HepG2 (cell line): ENCODE measurements around the gene GFRA1. TPM values are rescaled to one million over a fixed set of nuclear protein-coding genes. Genes with fewer than 3 reads are reported as not detected.

Experiments
- ATAC-seq: fragments of 200-7000 bp; cut with Tn5 transposase; 3 replicates; pipeline ENCODE4 v1.9.1; 2020; ENCODE audit warnings: mild to moderate bottlenecking, moderate library complexity
- BruUV-seq: library from RNA; stranded (reverse); fragments of 400-500 nt; replicated peaks from 2 replicates; lab custom pipeline; 2021; lab: Mats Ljungman, UMichigan
- CTCF ChIA-PET: fragments of 300-600 bp; formaldehyde crosslinking; extraction: SDS; loops from one replicate; lab custom pipeline; 2021; ENCODE audit warnings: low total read pairs, inconsistent platforms, low intra/inter-chr PET ratio; lab: Yijun Ruan, JAX
- POLR2A ChIA-PET: fragments of 350-600 bp; sonication (Branson Sonifier 250); formaldehyde crosslinking; loops from one replicate; lab custom pipeline; 2020; ENCODE audit warnings: antibody characterized with exemption, inconsistent platforms; lab: Yijun Ruan, JAX
- DNase-seq: peaks from one replicate; pipeline ENCODE4 v3.0.0-alpha.2; 2015; ENCODE audit warnings: low spot score
- FAIRE-seq: peaks from 3 replicates; lab custom pipeline; 2011; peaks lifted over from hg19 to GRCh38; lab: Jason Lieb, UNC
- H2AFZ ChIP-seq: one replicate; pipeline ENCODE4 v1.6.1; 2011; ENCODE audit warnings: low read length, inconsistent platforms
- H3K27ac ChIP-seq: fragments of 300-600 bp; 3 replicates; pipeline ENCODE4 v1.8.0; 2011; ENCODE audit warnings: mixed run types, mild to moderate bottlenecking, mixed read lengths, low read length, inconsistent platforms; ENCODE audit not compliant: insufficient read depth; ENCODE audit errors: extremely low read length
- H3K27me3 ChIP-seq, 2 experiments: fragments of 200-600 bp in 1 of 2; 2 replicates in 1 of 2; 3 replicates in 1 of 2; pipeline versions ENCODE4 v1.6.0 to v1.8.0; 2011; ENCODE audit warnings: low read length in 2 of 2, mild to moderate bottlenecking in 2 of 2, moderate library complexity in 2 of 2, inconsistent platforms in 1 of 2; ENCODE audit not compliant: insufficient read depth in 2 of 2, control insufficient read depth in 1 of 2
- H3K36me3 ChIP-seq, 2 experiments: fragments of 200-600 bp in 1 of 2; replicated peaks in 1 of 2; 2 replicates in 1 of 2; 3 replicates in 1 of 2; pipeline versions ENCODE4 v1.5.1 to v1.8.0; 2011; ENCODE audit warnings: low read length in 2 of 2, inconsistent platforms in 1 of 2; ENCODE audit not compliant: insufficient read depth in 2 of 2, control insufficient read depth in 1 of 2
- H3K4me1 ChIP-seq: 2 replicates; pipeline ENCODE4 v1.5.1; 2012; ENCODE audit warnings: low read length, inconsistent platforms; ENCODE audit not compliant: insufficient read depth
- H3K4me2 ChIP-seq: 2 replicates; pipeline ENCODE4 v1.6.0; 2011; ENCODE audit warnings: low read depth, low read length, inconsistent platforms
- H3K4me3 ChIP-seq, 3 experiments: fragments of 200-600 bp in 1 of 3; sonication (generic), shearing (Covaris generic) in 1 of 3; replicated peaks in 1 of 3; 2 replicates each; pipeline ENCODE4 v1.5.1; 2011 to 2016; ENCODE audit warnings: low read length in 3 of 3, inconsistent platforms in 2 of 3, low read depth in 2 of 3, mild to moderate bottlenecking in 2 of 3, control low read depth in 1 of 3, mixed read lengths in 1 of 3; ENCODE audit not compliant: insufficient read depth in 1 of 3
- H3K79me2 ChIP-seq: one replicate; pipeline ENCODE4 v1.6.1; 2011; ENCODE audit warnings: low read length, inconsistent platforms; ENCODE audit not compliant: insufficient read depth
- H3K9ac ChIP-seq: 2 replicates; pipeline ENCODE4 v1.6.0; 2011; ENCODE audit warnings: mild to moderate bottlenecking, low read depth, low read length, inconsistent platforms; ENCODE audit not compliant: insufficient read depth
- H3K9me3 ChIP-seq: 2 replicates; pipeline ENCODE4 v1.5.1; 2012; ENCODE audit warnings: mild to moderate bottlenecking, low read length
- H4K20me1 ChIP-seq: 2 replicates; pipeline ENCODE4 v1.6.0; 2011; ENCODE audit warnings: inconsistent platforms, mild to moderate bottlenecking, low read length, moderate library complexity; ENCODE audit not compliant: insufficient read depth
- BORCS8-MEF2B ChIP-seq: sonication (generic); formaldehyde crosslinking; IDR thresholded peaks from 2 replicates; pipeline ENCODE4 v1.8.0; 2022; ENCODE audit warnings: mild to moderate bottlenecking, missing genetic modification reagents
- FOXK1 ChIP-seq: sonication (generic); formaldehyde crosslinking; IDR thresholded peaks from 2 replicates; pipeline ENCODE4 v1.4.0; 2020; ENCODE audit warnings: low read depth, missing genetic modification reagents, borderline replicate concordance
- IKZF5 ChIP-seq: IDR thresholded peaks from 2 replicates; pipeline ENCODE4 v1.6.1; 2018; ENCODE audit warnings: missing genetic modification reagents, mild to moderate bottlenecking, missing compliant biosample characterization
- MEIS1 ChIP-seq: sonication (generic); formaldehyde crosslinking; IDR thresholded peaks from 2 replicates; pipeline ENCODE4 v1.9.0; 2021; ENCODE audit warnings: mild to moderate bottlenecking, missing genetic modification reagents, moderate library complexity, borderline replicate concordance
- POLR2G ChIP-seq: fragments of 200-400 bp; formaldehyde crosslinking; IDR thresholded peaks from 2 replicates; pipeline ENCODE4 v1.6.1; 2018; ENCODE audit warnings: mild to moderate bottlenecking, low read depth, low read length, moderate library complexity
- PRMT3 ChIP-seq: sonication (generic); formaldehyde crosslinking; IDR thresholded peaks from 2 replicates; pipeline ENCODE4 v1.8.1; 2022; ENCODE audit warnings: low read depth, mild to moderate bottlenecking, moderate library complexity, missing genetic modification reagents, borderline replicate concordance
- ZFP36 ChIP-seq: fragments of 150-350 bp; IDR thresholded peaks from 2 replicates; pipeline ENCODE4 v1.6.1; 2018; ENCODE audit warnings: borderline replicate concordance, low read length, low read depth; ENCODE audit not compliant: partially characterized antibody
- ZNF160 ChIP-seq: sonication (generic); formaldehyde crosslinking; IDR thresholded peaks from 2 replicates; pipeline ENCODE4 v1.8.0; 2022; ENCODE audit warnings: mild to moderate bottlenecking, inconsistent platforms, missing genetic modification reagents
- ZNF503 ChIP-seq: sonication (generic); formaldehyde crosslinking; IDR thresholded peaks from 2 replicates; pipeline ENCODE4 v1.4.0; 2020; ENCODE audit warnings: missing genetic modification reagents
- ZNF773 ChIP-seq: sonication (generic); formaldehyde crosslinking; IDR thresholded peaks from 2 replicates; pipeline ENCODE4 v1.4.0; 2020; ENCODE audit warnings: missing genetic modification reagents, borderline replicate concordance
- ZNF775 ChIP-seq: sonication (generic); formaldehyde crosslinking; IDR thresholded peaks from 2 replicates; pipeline ENCODE4 v1.4.0; 2020; ENCODE audit warnings: missing genetic modification reagents, mild to moderate bottlenecking, moderate library complexity, borderline replicate concordance
- ZSCAN22 ChIP-seq: sonication (generic); formaldehyde crosslinking; IDR thresholded peaks from 2 replicates; pipeline ENCODE4 v1.4.0; 2020; ENCODE audit warnings: mild to moderate bottlenecking, missing genetic modification reagents
- WGBS: methylation state at CpG from one replicate; pipeline ENCODE4 v1.1.6; 2017; ENCODE audit warnings: low lambda C conversion rate; 5-methylcytosine and 5-hydroxymethylcytosine counted together
- in situ Hi-C: cut with HindIII; loops from 2 replicates; pipeline ENCODE4 v1.10.0; 2017; ENCODE audit warnings: low pct_unique_long_range_greater_than_20kb; ENCODE audit not compliant: extremely low pct_ligation_motif_present
- intact Hi-C: fragments of 100-400 bp; cut with micrococcal nuclease; formaldehyde crosslinking; loops from one replicate; pipeline ENCODE4 v1.10.0; 2022; ENCODE audit not compliant: unreplicated experiment
- polyA plus RNA-seq, 8 experiments: library from polyadenylated mRNA; depleted of rRNA in 3 of 8; stranded (reverse) in 7 of 8; unstranded in 1 of 8; fragments of >200 nt; fragmentation: Illumina TruSeq in 4 of 8; extraction: Trizol in 4 of 8; gene quantifications; 2 replicates each; pipeline versions ENCODE4 v1.2.1 to v1.2.3, GENCODE V29; 2011 to 2016; ENCODE audit warnings: low read depth in 4 of 8, missing spikeins in 1 of 8, mixed read lengths in 1 of 8; ENCODE audit not compliant: insufficient read depth in 1 of 8
- total RNA-seq, 5 experiments: library from RNA; depleted of rRNA; stranded (reverse); fragments of >200 nt; fragmentation: Illumina TruSeq; extraction: Trizol; gene quantifications; 2 replicates each; pipeline ENCODE4 v1.2.3, GENCODE V29; 2016; ENCODE audit warnings: low read depth in 1 of 5
- TF ChIP-seq, protein P1 (sequence below): IDR thresholded peaks from 2 replicates; pipeline ENCODE4 v1.6.1; 2016; ENCODE audit warnings: low read depth, control low read depth

Gene GFRA1
- total and polyA plus RNA-seq, 2 of the 13 experiments (the other 11 are each of a cell fraction or from before 2014, with no cell fraction given): not detected

DNA sequence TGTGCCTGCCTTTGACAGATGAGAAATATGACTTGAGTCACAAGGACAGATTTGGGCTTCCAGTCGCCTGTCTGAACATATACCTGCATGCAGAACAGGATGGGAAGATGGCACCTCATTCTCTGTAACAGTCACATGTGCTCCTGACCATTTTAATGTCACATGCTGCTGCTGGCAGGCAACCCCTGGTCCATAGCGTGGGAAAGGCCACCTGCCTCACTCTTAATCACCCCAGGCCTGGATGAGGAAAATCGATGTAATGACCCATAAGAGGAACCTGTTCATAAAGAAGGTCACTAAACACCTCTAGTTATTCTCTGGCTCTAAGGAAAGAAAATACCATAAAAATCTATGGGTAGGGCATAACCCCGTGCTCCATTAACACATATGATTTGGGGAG, 110.2 kb downstream of the GFRA1 start (continued):
- TF ChIP-seq, protein P1, sequence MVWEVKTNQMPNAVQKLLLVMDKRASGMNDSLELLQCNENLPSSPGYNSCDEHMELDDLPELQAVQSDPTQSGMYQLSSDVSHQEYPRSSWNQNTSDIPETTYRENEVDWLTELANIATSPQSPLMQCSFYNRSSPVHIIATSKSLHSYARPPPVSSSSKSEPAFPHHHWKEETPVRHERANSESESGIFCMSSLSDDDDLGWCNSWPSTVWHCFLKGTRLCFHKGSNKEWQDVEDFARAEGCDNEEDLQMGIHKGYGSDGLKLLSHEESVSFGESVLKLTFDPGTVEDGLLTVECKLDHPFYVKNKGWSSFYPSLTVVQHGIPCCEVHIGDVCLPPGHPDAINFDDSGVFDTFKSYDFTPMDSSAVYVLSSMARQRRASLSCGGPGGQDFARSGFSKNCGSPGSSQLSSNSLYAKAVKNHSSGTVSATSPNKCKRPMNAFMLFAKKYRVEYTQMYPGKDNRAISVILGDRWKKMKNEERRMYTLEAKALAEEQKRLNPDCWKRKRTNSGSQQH: no peak
- TF ChIP-seq ZNF503 (no peak), ZNF773 (CRISPR knock-in tag) (no peak), BORCS8-MEF2B (no peak), ZSCAN22 (no peak), PRMT3 (CRISPR knock-in tag) (no peak), IKZF5 (CRISPR knock-in tag) (no peak), ZNF775 (no peak), MEIS1 (CRISPR knock-in tag) (no peak)

- BruUV-seq: no TSS peak
- in situ Hi-C loops: no loop called here
- Histone ChIP-seq H3K4me2 (no peak overlapping the region), H3K9me3 (peaks cover 7% of the 10 kb centered on the region; the same call in 1 of the 2 replicates), H3K9ac (no peak overlapping the region), H3K4me3 (no peak overlapping the region), H3K79me2 (no peaks in the 10 kb centered on the region), H3K27me3 (no peaks in the 10 kb centered on the region), H3K27ac (no peak overlapping the region), H4K20me1 (no peaks in the 10 kb centered on the region), H3K36me3 (no peaks in the 10 kb centered on the region), H2AFZ (no peak overlapping the region), H3K4me1 (no peaks in the 10 kb centered on the region)
- TF ChIP-seq ZFP36 (no peak), POLR2G (no peak), FOXK1 (CRISPR knock-in tag) (no peak), ZNF160 (CRISPR knock-in tag) (no peak)
- FAIRE-seq (no peak), DNase-seq (no peak), ATAC-seq (no peak)
- CTCF ChIA-PET: no interaction called here
- intact Hi-C loops: no loop called here
- POLR2A ChIA-PET: no interaction called here
- 0% methylated on average over 2 of the region's 2 CpGs for WGBS
Observed at GRCh38 chr10:116160271-116160670, 112.7 kb downstream of the GFRA1 start.
